Epithelial cell of proximal tubule (primary cell): ENCODE data around the gene KIFC1. TPM values are rescaled to one million over a fixed set of nuclear protein-coding genes. Genes with fewer than 3 reads are reported as not detected.

Experiments
- DNase-seq: peaks from one replicate; pipeline ENCODE4 v3.0.0-alpha.2; 2011; ENCODE audit warnings: low read depth
- H3K4me3 ChIP-seq: 2 replicates; pipeline ENCODE4 v1.5.1; 2011; ENCODE audit warnings: low read depth, mild to moderate bottlenecking, low read length
- CTCF ChIP-seq: conservative IDR thresholded peaks from 2 replicates; pipeline ENCODE4 v1.5.1; 2012; ENCODE audit warnings: low read depth, mild to moderate bottlenecking, low read length
- total RNA-seq: library from RNA; depleted of rRNA; stranded (reverse); fragments of >200 nt; gene quantifications from 2 replicates; pipeline ENCODE4 v1.2.3, GENCODE V29; 2015

The KIFC1 gene
- total RNA-seq, 1 donor from 2014 or later, result 117 TPM

GRCh38 chr6:33411632-33412005, 20.0 kb downstream of the KIFC1 start:
- H3K4me3 ChIP-seq, result peak overlapping the region; percentile 83
- no peak for DNase-seq
- TF ChIP-seq CTCF, result no peak

- TF ChIP-seq CTCF, result no peak
- no peak overlapping the region for H3K4me3 ChIP-seq
Measured at GRCh38 chr6:33412140-33413009, 20.8 kb downstream of the KIFC1 start.

GRCh38 chr6:33413241-33414120, 21.9 kb downstream of the KIFC1 start:
- no peak for TF ChIP-seq CTCF
- no peak overlapping the region for H3K4me3 ChIP-seq
- no peak for DNase-seq

More at GRCh38 chr6:33412140-33413009, 20.8 kb downstream of the KIFC1 start:
- no peak for DNase-seq

GRCh38 chr6:33414592-33415271, 23.1 kb downstream of the KIFC1 start:
- no peak overlapping the region for H3K4me3 ChIP-seq
- TF ChIP-seq CTCF, result peak; percentile 68
- no peak for DNase-seq

GRCh38 chr6:33415831-33416230, 24.2 kb downstream of the KIFC1 start:
- TF ChIP-seq CTCF, result no peak
- H3K4me3 ChIP-seq, result peak overlapping the region; percentile 96
- no peak for DNase-seq

GRCh38 chr6:33416386-33417127, 24.9 kb downstream of the KIFC1 start:
- H3K4me3 ChIP-seq, result peak overlapping the region; percentile 96
- no peak for DNase-seq
- TF ChIP-seq CTCF, result no peak
